KOPT-K1 (cell line): ENCODE results near the gene PGLYRP1.

Experiments
- H3K27ac ChIP-seq: fragments of 200-600 bp; sonication (generic); 2 replicates; pipeline ENCODE4 v1.5.1; 2016; ENCODE audit warnings: antibody characterized with exemption, mild to moderate bottlenecking, low read depth, low read length; ENCODE audit not compliant: poor library complexity, severe bottlenecking
- H3K36me3 ChIP-seq: fragments of 200-600 bp; sonication (generic); 2 replicates; pipeline ENCODE4 v1.5.1; 2017; ENCODE audit warnings: antibody characterized with exemption, mild to moderate bottlenecking, low read length, moderate library complexity; ENCODE audit not compliant: insufficient read depth
- H3K9me3 ChIP-seq: fragments of 200-600 bp; sonication (generic); 2 replicates; pipeline ENCODE4 v1.5.1; 2017; ENCODE audit warnings: antibody characterized with exemption, low read length, mild to moderate bottlenecking; ENCODE audit not compliant: insufficient read depth, poor library complexity, severe bottlenecking

PGLYRP1 gene

GRCh38 chr19:45996933-45997332, 25.9 kb downstream of the PGLYRP1 start:
- Histone ChIP-seq H3K9me3 (no peaks in the 10 kb centered on the region), H3K36me3 (0 out of 2 replicates have a peak, but pooled peaks cover 3% of the 10 kb centered on the region), H3K27ac (no peak overlapping the region)

- H3K27ac ChIP-seq = peak overlapping the region; percentile 84
- H3K36me3 ChIP-seq = 0 out of 2 replicates have a peak, but pooled peaks cover 3% of the 10 kb centered on the region
- H3K9me3 ChIP-seq = no peaks in the 10 kb centered on the region
These were observed 27.0 kb downstream of the PGLYRP1 start for GRCh38 chr19:45995715-45996385.

GRCh38 chr19:45994998-45995714, 27.7 kb downstream of the PGLYRP1 start, which contains the start of gene CCDC61:
Gene CCDC61, plus strand, starts transcription at chr19:45995467. Its CDS starts 7,552 bp downstream, at chr19:46003019.
- Histone ChIP-seq H3K36me3 (0 out of 2 replicates have a peak, but pooled peaks cover 3% of the 10 kb centered on the region), H3K9me3 (no peaks in the 10 kb centered on the region), H3K27ac (peak within 1 kb of the TSS; percentile 84)

GRCh38 chr19:45994456-45994997, 28.3 kb downstream of the PGLYRP1 start:
- peak overlapping the region; percentile 49 for H3K27ac ChIP-seq
- 0 out of 2 replicates have a peak, but pooled peaks cover 3% of the 10 kb centered on the region for H3K36me3 ChIP-seq

GRCh38 chr19:45990113-45990728, 32.6 kb downstream of the PGLYRP1 start:
- no peaks in the 10 kb centered on the region for H3K36me3 ChIP-seq
- H3K9me3 ChIP-seq = no peaks in the 10 kb centered on the region
- H3K27ac ChIP-seq = no peak overlapping the region

More at GRCh38 chr19:45994456-45994997, 28.3 kb downstream of the PGLYRP1 start:
- no peaks in the 10 kb centered on the region for H3K9me3 ChIP-seq

GRCh38 chr19:45985321-45985720, 37.5 kb downstream of the PGLYRP1 start:
- Histone ChIP-seq H3K27ac (no peak overlapping the region), H3K36me3 (no peaks in the 10 kb centered on the region), H3K9me3 (no peaks in the 10 kb centered on the region)

- Histone ChIP-seq H3K9me3 (no peaks in the 10 kb centered on the region), H3K27ac (no peak overlapping the region), H3K36me3 (no peaks in the 10 kb centered on the region)
These were observed 41.5 kb downstream of the PGLYRP1 start for GRCh38 chr19:45981350-45981749.

GRCh38 chr19:45978156-45978555, 44.7 kb downstream of the PGLYRP1 start:
- H3K9me3 ChIP-seq = no peaks in the 10 kb centered on the region
- no peak overlapping the region for H3K27ac ChIP-seq
- no peaks in the 10 kb centered on the region for H3K36me3 ChIP-seq

GRCh38 chr19:45976178-45976577, 46.7 kb downstream of the PGLYRP1 start:
- Histone ChIP-seq H3K27ac (no peak overlapping the region), H3K9me3 (no peaks in the 10 kb centered on the region), H3K36me3 (no peaks in the 10 kb centered on the region)

GRCh38 chr19:45975306-45976070, 47.4 kb downstream of the PGLYRP1 start:
- H3K9me3 ChIP-seq = no peaks in the 10 kb centered on the region
- H3K36me3 ChIP-seq = no peaks in the 10 kb centered on the region
- no peak overlapping the region for H3K27ac ChIP-seq

GRCh38 chr19:45973553-45974338, 49.1 kb downstream of the PGLYRP1 start, which contains the start of gene NOVA2:
Gene NOVA2, minus strand, starts transcription at chr19:45973865. Its CDS starts 514 bp downstream, at chr19:45973351.
- Histone ChIP-seq H3K9me3 (no peaks in the 10 kb centered on the region), H3K27ac (no peak within 1 kb of the TSS), H3K36me3 (no peaks in the 10 kb centered on the region)

GRCh38 chr19:45972947-45973540, 49.8 kb downstream of the PGLYRP1 start:
- Histone ChIP-seq H3K9me3 (no peaks in the 10 kb centered on the region), H3K27ac (no peak overlapping the region), H3K36me3 (no peaks in the 10 kb centered on the region)

GRCh38 chr19:45972081-45972946, 50.5 kb downstream of the PGLYRP1 start:
- Histone ChIP-seq H3K27ac (no peak overlapping the region), H3K9me3 (no peaks in the 10 kb centered on the region), H3K36me3 (no peaks in the 10 kb centered on the region)
